ENCODE data around the gene FHAD1. TPM values are rescaled to one million over a fixed set of nuclear protein-coding genes. Genes with fewer than 3 reads are reported as not detected.
A peak's percentile ranks its signal among the peaks of the same experiment; 100 is the strongest.

Gene FHAD1
- total RNA-seq, 4 donors from 2014 or later = under 0.01 to 0.26 (median 0.06) TPM; not detected in 1

DNA sequence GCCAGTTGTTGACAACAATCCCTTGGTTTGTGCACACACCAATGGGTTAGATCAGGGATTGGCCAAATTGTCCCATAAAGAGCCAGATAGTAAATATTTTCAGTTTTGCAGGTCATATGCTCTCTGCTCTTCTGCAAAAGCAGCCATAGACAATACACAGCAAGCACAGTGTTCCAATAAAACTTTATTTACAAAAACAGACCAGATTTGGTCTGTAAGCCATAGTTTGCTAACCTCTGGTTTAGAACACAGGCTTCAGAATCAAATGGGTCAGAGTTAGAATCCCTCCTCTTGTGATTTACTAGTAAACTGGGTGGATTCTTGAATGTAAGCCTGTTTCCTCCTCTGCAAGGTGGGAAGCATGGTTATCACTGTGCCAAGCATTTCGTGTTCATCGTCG lies 97.4 kb downstream of the FHAD1 start:
- Histone ChIP-seq H3K4me3 (no peak overlapping the region), H3K27me3 (no peaks in the 10 kb centered on the region), H3K4me1 (peaks cover 15 to 44% (median 33%) of the 10 kb centered on the region in 4 donors), H3K27ac (replicated peaks in 1 of 4) (peak overlapping the region; percentile 64 to 74 (median 70)), H3K36me3 (no peaks in the 10 kb centered on the region), H3K9me3 (no peaks in the 10 kb centered on the region)
- TF ChIP-seq, protein P1, sequence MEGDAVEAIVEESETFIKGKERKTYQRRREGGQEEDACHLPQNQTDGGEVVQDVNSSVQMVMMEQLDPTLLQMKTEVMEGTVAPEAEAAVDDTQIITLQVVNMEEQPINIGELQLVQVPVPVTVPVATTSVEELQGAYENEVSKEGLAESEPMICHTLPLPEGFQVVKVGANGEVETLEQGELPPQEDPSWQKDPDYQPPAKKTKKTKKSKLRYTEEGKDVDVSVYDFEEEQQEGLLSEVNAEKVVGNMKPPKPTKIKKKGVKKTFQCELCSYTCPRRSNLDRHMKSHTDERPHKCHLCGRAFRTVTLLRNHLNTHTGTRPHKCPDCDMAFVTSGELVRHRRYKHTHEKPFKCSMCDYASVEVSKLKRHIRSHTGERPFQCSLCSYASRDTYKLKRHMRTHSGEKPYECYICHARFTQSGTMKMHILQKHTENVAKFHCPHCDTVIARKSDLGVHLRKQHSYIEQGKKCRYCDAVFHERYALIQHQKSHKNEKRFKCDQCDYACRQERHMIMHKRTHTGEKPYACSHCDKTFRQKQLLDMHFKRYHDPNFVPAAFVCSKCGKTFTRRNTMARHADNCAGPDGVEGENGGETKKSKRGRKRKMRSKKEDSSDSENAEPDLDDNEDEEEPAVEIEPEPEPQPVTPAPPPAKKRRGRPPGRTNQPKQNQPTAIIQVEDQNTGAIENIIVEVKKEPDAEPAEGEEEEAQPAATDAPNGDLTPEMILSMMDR (IDR thresholded peaks at IDR 0.05) = no peak
- TF ChIP-seq POLR2AphosphoS5 (IDR thresholded peaks at IDR 0.05) (no peak), EP300 (IDR thresholded peaks at IDR 0.05) (no peak), POLR2A (IDR thresholded peaks at IDR 0.05; ENCODE audit: low read depth) (no peak)
- 97% methylated on average over 3 of the region's 3 CpGs for WGBS
- DNase-seq (ENCODE audit: extremely low spot score) = no peak
- intact Hi-C loops (cut with DNase I) = no loop called here

DNA sequence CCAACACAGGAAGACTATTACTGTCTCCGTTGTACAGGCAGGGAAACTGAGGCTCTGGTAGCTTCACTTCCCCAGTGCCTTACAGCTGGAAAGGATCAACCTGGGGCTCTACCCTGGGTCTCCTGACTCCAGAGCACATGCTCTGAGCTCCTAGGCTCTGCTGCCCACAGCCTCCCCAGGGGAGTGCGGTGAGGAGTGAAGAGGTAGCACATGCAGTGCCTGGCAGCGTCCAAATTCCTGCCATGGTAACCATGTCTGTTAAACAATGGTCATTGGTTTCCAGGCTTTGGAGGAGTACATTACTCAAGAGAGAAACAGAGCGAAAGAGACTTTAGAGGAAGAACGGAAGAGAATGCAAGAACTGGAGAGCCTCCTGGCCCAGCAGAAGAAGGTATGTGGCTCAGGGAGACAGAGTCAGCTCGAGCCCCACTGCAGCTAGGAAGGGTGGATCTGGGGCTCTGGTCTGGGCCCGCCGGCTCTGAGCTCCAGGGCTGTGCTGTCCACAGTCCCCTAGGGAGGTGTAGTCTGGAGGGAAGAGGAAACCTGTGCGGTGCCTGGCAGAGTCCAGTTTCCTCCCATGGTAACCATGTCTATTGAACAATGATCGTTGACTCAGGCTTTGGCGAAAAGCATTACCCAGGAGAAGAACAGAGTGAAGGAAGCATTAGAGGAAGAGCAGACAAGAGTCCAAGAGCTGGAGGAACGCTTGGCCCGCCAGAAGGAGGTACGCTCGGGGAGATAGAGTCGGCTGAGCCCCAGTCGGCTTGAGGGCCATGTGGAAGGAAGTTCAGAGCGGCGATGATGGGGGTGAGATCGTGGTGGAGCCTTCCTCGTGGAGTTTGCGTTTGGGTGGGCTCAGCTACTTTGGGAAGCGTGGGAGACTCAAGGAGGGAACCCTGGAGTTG lies 98.0 kb downstream of the FHAD1 start:
- peak overlapping the region; percentile 64 to 74 (median 70) for H3K27ac ChIP-seq (replicated peaks in 1 of 4)
- WGBS = 85% methylated on average over 23 of the region's 23 CpGs
- DNase-seq (ENCODE audit: extremely low spot score) = no peak
- H3K36me3 ChIP-seq = no peaks in the 10 kb centered on the region
- no peak overlapping the region for H3K4me3 ChIP-seq
- no peaks in the 10 kb centered on the region for H3K27me3 ChIP-seq
- peak; percentile 34 to 55 for TF ChIP-seq POLR2AphosphoS5 (IDR thresholded peaks at IDR 0.05)
- TF ChIP-seq EP300 (IDR thresholded peaks at IDR 0.05) = no peak
- TF ChIP-seq POLR2A (IDR thresholded peaks at IDR 0.05; ENCODE audit: low read depth) = no peak
- TF ChIP-seq, protein P1 (IDR thresholded peaks at IDR 0.05) = no peak
- peaks cover 15 to 44% (median 33%) of the 10 kb centered on the region in 4 donors for H3K4me1 ChIP-seq
- no peaks in the 10 kb centered on the region for H3K9me3 ChIP-seq
- intact Hi-C loops (cut with DNase I) = no loop called here

DNA sequence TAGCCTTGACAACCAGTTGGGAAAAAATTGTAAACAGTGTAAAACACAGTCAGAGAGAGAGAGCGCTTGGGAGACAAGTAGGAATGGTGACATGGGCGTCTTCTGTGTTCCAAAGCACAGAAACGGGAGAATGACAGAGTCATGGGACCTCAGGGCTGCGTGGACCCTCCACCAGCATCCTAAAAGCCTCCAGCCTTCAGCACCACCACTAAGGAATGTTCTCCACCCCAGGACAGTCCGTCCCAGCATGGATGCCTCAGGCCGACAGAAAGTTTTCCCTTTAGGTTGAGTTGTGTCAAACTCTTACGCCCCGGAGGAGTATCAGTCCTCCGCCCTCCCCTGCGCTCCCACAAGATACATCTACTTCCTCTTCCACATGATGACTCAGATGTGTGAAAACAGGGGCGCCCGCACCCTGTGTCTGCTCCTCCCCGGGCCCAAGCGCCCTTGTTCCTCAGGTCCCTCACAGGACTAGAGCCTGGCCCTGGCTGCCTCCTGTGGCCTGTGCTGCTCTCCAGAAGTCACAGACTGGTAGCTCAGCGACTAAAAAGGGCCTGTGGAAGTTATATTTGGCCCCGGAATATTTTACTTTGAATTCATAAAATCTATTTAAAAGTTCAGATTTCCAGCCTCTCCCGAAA lies 98.8 kb downstream of the FHAD1 start:
- TF ChIP-seq POLR2A (IDR thresholded peaks at IDR 0.05; ENCODE audit: low read depth) (no peak), EP300 (IDR thresholded peaks at IDR 0.05) (no peak)
- TF ChIP-seq, protein P1 (IDR thresholded peaks at IDR 0.05) = no peak
- 86% methylated on average over 17 of the region's 17 CpGs for WGBS

DNA sequence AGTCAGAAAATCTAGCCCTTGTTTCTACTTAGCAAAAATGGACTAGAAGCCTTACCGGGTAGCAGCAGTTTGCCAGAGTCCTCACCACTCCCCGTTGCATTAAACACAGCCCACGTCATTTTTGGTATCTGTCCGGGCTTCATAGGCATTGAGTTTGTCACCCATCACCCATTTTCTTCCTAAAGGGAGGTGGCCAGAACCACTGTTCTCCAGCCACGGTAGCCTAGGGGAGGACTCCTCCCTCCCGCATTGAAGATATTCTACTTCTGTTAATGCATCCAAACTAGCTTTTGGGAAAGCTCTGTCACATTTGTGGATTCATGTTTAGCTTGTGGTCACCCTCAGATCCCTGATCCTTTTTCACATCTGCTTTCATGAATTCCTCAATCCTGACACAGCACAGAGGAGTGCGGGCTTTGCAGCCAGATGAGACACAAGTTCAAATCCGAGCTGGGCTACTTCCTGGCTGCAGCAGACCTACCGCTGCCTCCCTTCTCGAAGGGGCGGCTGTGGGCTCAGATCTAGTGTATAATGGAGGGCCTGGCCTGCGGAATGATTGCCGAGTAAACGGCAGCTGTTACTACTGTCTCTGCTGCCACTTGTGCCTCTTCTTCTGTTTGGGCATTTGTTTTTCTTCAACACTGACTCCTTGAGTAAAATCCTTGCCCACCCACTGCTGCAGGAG lies 99.5 kb downstream of the FHAD1 start:
- Histone ChIP-seq H3K4me3 (no peak overlapping the region), H3K27me3 (no peaks in the 10 kb centered on the region), H3K27ac (replicated peaks in 1 of 4) (no peak overlapping the region), H3K36me3 (no peaks in the 10 kb centered on the region), H3K4me1 (peaks cover 15 to 44% (median 33%) of the 10 kb centered on the region in 4 donors), H3K9me3 (no peaks in the 10 kb centered on the region)
- 92% methylated on average over 14 of the region's 14 CpGs for WGBS
- intact Hi-C loops (cut with DNase I) = no loop called here
- DNase-seq (ENCODE audit: extremely low spot score) = no peak
- TF ChIP-seq POLR2AphosphoS5 (IDR thresholded peaks at IDR 0.05) (no peak), POLR2A (IDR thresholded peaks at IDR 0.05; ENCODE audit: low read depth) (no peak), EP300 (IDR thresholded peaks at IDR 0.05) (no peak)
- TF ChIP-seq, protein P1 (IDR thresholded peaks at IDR 0.05) = no peak

More for the DNA sequence above, 98.8 kb downstream of the FHAD1 start:
- Histone ChIP-seq H3K4me3 (no peak overlapping the region), H3K27ac (replicated peaks in 1 of 4) (no peak overlapping the region), H3K4me1 (peaks cover 15 to 44% (median 33%) of the 10 kb centered on the region in 4 donors), H3K27me3 (no peaks in the 10 kb centered on the region), H3K36me3 (no peaks in the 10 kb centered on the region), H3K9me3 (no peaks in the 10 kb centered on the region)
- intact Hi-C loops (cut with DNase I) = no loop called here
- DNase-seq (ENCODE audit: extremely low spot score) = peak; percentile 93

Data from esophagus muscularis mucosa (tissue), 4 donors.